HepG2 (cell line): ENCODE data around the gene BCKDHA. TPM values are rescaled to one million over a fixed set of nuclear protein-coding genes. Genes with fewer than 3 reads are reported as not detected.

Experiments used
- ATAC-seq: fragments of 200-7000 bp; cut with Tn5 transposase; 3 replicates; pipeline ENCODE4 v1.9.1; 2020; ENCODE audit warnings: mild to moderate bottlenecking, moderate library complexity
- BruUV-seq: library from RNA; stranded (reverse); fragments of 400-500 nt; replicated peaks from 2 replicates; lab custom pipeline; 2021; lab: Mats Ljungman, UMichigan
- CTCF ChIA-PET: fragments of 300-600 bp; formaldehyde crosslinking; extraction: SDS; loops from one replicate; lab custom pipeline; 2021; ENCODE audit warnings: low total read pairs, inconsistent platforms, low intra/inter-chr PET ratio; lab: Yijun Ruan, JAX
- POLR2A ChIA-PET: fragments of 350-600 bp; sonication (Branson Sonifier 250); formaldehyde crosslinking; loops from one replicate; lab custom pipeline; 2020; ENCODE audit warnings: antibody characterized with exemption, inconsistent platforms; lab: Yijun Ruan, JAX
- DNase-seq: peaks from one replicate; pipeline ENCODE4 v3.0.0-alpha.2; 2015; ENCODE audit warnings: low spot score
- FAIRE-seq: peaks from 3 replicates; lab custom pipeline; 2011; peaks lifted over from hg19 to GRCh38; lab: Jason Lieb, UNC
- H2AFZ ChIP-seq: one replicate; pipeline ENCODE4 v1.6.1; 2011; ENCODE audit warnings: low read length, inconsistent platforms
- H3K27ac ChIP-seq: fragments of 300-600 bp; 3 replicates; pipeline ENCODE4 v1.8.0; 2011; ENCODE audit warnings: mixed run types, mild to moderate bottlenecking, mixed read lengths, low read length, inconsistent platforms; ENCODE audit not compliant: insufficient read depth; ENCODE audit errors: extremely low read length
- H3K27me3 ChIP-seq, 2 experiments: fragments of 200-600 bp in 1 of 2; 2 replicates in 1 of 2; 3 replicates in 1 of 2; pipeline versions ENCODE4 v1.6.0 to v1.8.0; 2011; ENCODE audit warnings: low read length in 2 of 2, mild to moderate bottlenecking in 2 of 2, moderate library complexity in 2 of 2, inconsistent platforms in 1 of 2; ENCODE audit not compliant: insufficient read depth in 2 of 2, control insufficient read depth in 1 of 2
- H3K36me3 ChIP-seq, 2 experiments: fragments of 200-600 bp in 1 of 2; replicated peaks in 1 of 2; 2 replicates in 1 of 2; 3 replicates in 1 of 2; pipeline versions ENCODE4 v1.5.1 to v1.8.0; 2011; ENCODE audit warnings: low read length in 2 of 2, inconsistent platforms in 1 of 2; ENCODE audit not compliant: insufficient read depth in 2 of 2, control insufficient read depth in 1 of 2
- H3K4me1 ChIP-seq: 2 replicates; pipeline ENCODE4 v1.5.1; 2012; ENCODE audit warnings: low read length, inconsistent platforms; ENCODE audit not compliant: insufficient read depth
- H3K4me2 ChIP-seq: 2 replicates; pipeline ENCODE4 v1.6.0; 2011; ENCODE audit warnings: low read depth, low read length, inconsistent platforms
- H3K4me3 ChIP-seq, 3 experiments: fragments of 200-600 bp in 1 of 3; sonication (generic), shearing (Covaris generic) in 1 of 3; replicated peaks in 1 of 3; 2 replicates each; pipeline ENCODE4 v1.5.1; 2011 to 2016; ENCODE audit warnings: low read length in 3 of 3, inconsistent platforms in 2 of 3, low read depth in 2 of 3, mild to moderate bottlenecking in 2 of 3, control low read depth in 1 of 3, mixed read lengths in 1 of 3; ENCODE audit not compliant: insufficient read depth in 1 of 3
- H3K79me2 ChIP-seq: one replicate; pipeline ENCODE4 v1.6.1; 2011; ENCODE audit warnings: low read length, inconsistent platforms; ENCODE audit not compliant: insufficient read depth
- H3K9ac ChIP-seq: 2 replicates; pipeline ENCODE4 v1.6.0; 2011; ENCODE audit warnings: mild to moderate bottlenecking, low read depth, low read length, inconsistent platforms; ENCODE audit not compliant: insufficient read depth
- H3K9me3 ChIP-seq: 2 replicates; pipeline ENCODE4 v1.5.1; 2012; ENCODE audit warnings: mild to moderate bottlenecking, low read length
- H4K20me1 ChIP-seq: 2 replicates; pipeline ENCODE4 v1.6.0; 2011; ENCODE audit warnings: inconsistent platforms, mild to moderate bottlenecking, low read length, moderate library complexity; ENCODE audit not compliant: insufficient read depth
- AKAP8 ChIP-seq: sonication (generic); formaldehyde crosslinking; IDR thresholded peaks from 2 replicates; pipeline ENCODE4 v1.5.1; 2020; ENCODE audit warnings: mild to moderate bottlenecking, missing genetic modification reagents
- CENPBD1 ChIP-seq: sonication (generic); formaldehyde crosslinking; IDR thresholded peaks from 2 replicates; pipeline ENCODE4 v1.8.0; 2022; ENCODE audit warnings: missing genetic modification reagents, low read depth, mild to moderate bottlenecking, borderline replicate concordance
- DMAP1 ChIP-seq: IDR thresholded peaks from 2 replicates; pipeline ENCODE4 v1.6.1; 2016
- MAFK ChIP-seq, 2 experiments: IDR thresholded peaks in 1 of 2; conservative IDR thresholded peaks in 1 of 2; 2 replicates each; pipeline ENCODE4 v1.6.1; 2011; ENCODE audit warnings: improper control_type of control experiment in 2 of 2, low read length in 2 of 2
- NFYC ChIP-seq: IDR thresholded peaks from 2 replicates; pipeline ENCODE4 v1.6.1; 2016; ENCODE audit warnings: missing genetic modification reagents, missing compliant biosample characterization
- RERE ChIP-seq: IDR thresholded peaks from 2 replicates; pipeline ENCODE4 v1.6.1; 2016; ENCODE audit warnings: low read depth, missing genetic modification reagents, missing compliant biosample characterization
- ZFP1 ChIP-seq: IDR thresholded peaks from 2 replicates; pipeline ENCODE4 v1.6.1; 2016
- ZNF326 ChIP-seq: sonication (generic); formaldehyde crosslinking; IDR thresholded peaks from 2 replicates; pipeline ENCODE4 v1.4.0; 2020; ENCODE audit warnings: missing genetic modification reagents, borderline replicate concordance
- ZNF780A ChIP-seq: sonication (generic); formaldehyde crosslinking; IDR thresholded peaks from 2 replicates; pipeline ENCODE4 v1.8.0; 2022; ENCODE audit warnings: mild to moderate bottlenecking, missing genetic modification reagents, moderate library complexity
- ZNF790 ChIP-seq: sonication (generic); formaldehyde crosslinking; IDR thresholded peaks from 2 replicates; pipeline ENCODE4 v1.8.0; 2022; ENCODE audit warnings: missing genetic modification reagents, mild to moderate bottlenecking, borderline replicate concordance
- WGBS: methylation state at CpG from one replicate; pipeline ENCODE4 v1.1.6; 2017; ENCODE audit warnings: low lambda C conversion rate; 5-methylcytosine and 5-hydroxymethylcytosine counted together
- in situ Hi-C: cut with HindIII; loops from 2 replicates; pipeline ENCODE4 v1.10.0; 2017; ENCODE audit warnings: low pct_unique_long_range_greater_than_20kb; ENCODE audit not compliant: extremely low pct_ligation_motif_present
- intact Hi-C: fragments of 100-400 bp; cut with micrococcal nuclease; formaldehyde crosslinking; loops from one replicate; pipeline ENCODE4 v1.10.0; 2022; ENCODE audit not compliant: unreplicated experiment
- polyA plus RNA-seq, 8 experiments: library from polyadenylated mRNA; depleted of rRNA in 3 of 8; stranded (reverse) in 7 of 8; unstranded in 1 of 8; fragments of >200 nt; fragmentation: Illumina TruSeq in 4 of 8; extraction: Trizol in 4 of 8; gene quantifications; 2 replicates each; pipeline versions ENCODE4 v1.2.1 to v1.2.3, GENCODE V29; 2011 to 2016; ENCODE audit warnings: low read depth in 4 of 8, missing spikeins in 1 of 8, mixed read lengths in 1 of 8; ENCODE audit not compliant: insufficient read depth in 1 of 8
- total RNA-seq, 5 experiments: library from RNA; depleted of rRNA; stranded (reverse); fragments of >200 nt; fragmentation: Illumina TruSeq; extraction: Trizol; gene quantifications; 2 replicates each; pipeline ENCODE4 v1.2.3, GENCODE V29; 2016; ENCODE audit warnings: low read depth in 1 of 5
- TF ChIP-seq, protein P1 (sequence below): sonication (generic); formaldehyde crosslinking; IDR thresholded peaks from 2 replicates; pipeline ENCODE4 v1.5.0; 2020; ENCODE audit warnings: missing genetic modification reagents
- TF ChIP-seq, protein P2 (sequence below): sonication (generic); formaldehyde crosslinking; IDR thresholded peaks from 2 replicates; pipeline ENCODE4 v1.8.1; 2023; ENCODE audit warnings: mild to moderate bottlenecking, inconsistent platforms, moderate library complexity, missing genetic modification reagents, borderline replicate concordance

The BCKDHA gene
- total and polyA plus RNA-seq, 2 of the 13 experiments (the other 11 are each of a cell fraction or from before 2014, with no cell fraction given) = 11.8 to 31.5 TPM

DNA sequence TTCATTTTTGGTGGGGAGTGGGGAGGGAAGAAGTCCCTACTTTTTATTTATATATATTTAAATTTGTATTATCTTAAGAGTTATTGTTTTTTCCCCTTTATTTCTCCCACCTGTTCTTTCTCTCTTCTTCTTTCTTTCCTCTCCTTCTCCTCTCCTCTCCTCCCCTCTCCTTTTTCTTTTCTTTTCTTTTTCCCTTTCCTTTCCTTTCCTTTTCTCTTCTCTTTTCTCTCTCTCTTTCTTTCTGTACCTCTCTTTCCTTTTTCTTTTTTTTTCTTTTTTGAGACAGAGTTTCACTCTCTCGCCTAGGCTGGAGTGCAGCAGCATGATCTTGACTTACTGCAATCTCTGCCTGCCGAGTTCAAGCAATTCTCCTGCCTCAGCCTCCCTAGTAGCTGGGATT, 1.9 kb downstream of the BCKDHA start:
- Histone ChIP-seq H3K79me2 (peaks cover 32% of the 10 kb centered on the region), H3K9ac (no peak overlapping the region), H3K27ac (no peak overlapping the region), H3K4me1 (peaks cover 23% of the 10 kb centered on the region), H3K4me2 (peak overlapping the region; percentile 83; the same call in 1 of the 2 replicates), H2AFZ (no peak overlapping the region), H3K9me3 (no peaks in the 10 kb centered on the region), H3K36me3 (no peaks in the 10 kb centered on the region), H3K27me3 (no peaks in the 10 kb centered on the region; a peak in 1 of 5 replicates), H3K4me3 (no peak overlapping the region), H4K20me1 (no peaks in the 10 kb centered on the region)
- WGBS = 97% methylated on average over 2 of the region's 2 CpGs
- ChIA-PET CTCF (no interaction called here), POLR2A (interaction anchor here (1.6 kb wide), 1 partner anchor 9 kb away, joined by 8 read pairs; no protein-coding TSS in a partner anchor)
- BruUV-seq = no TSS peak
- TF ChIP-seq NFYC (CRISPR knock-in tag) (no peak), ZNF326 (no peak), ZFP1 (CRISPR knock-in tag) (no peak), ZNF780A (no peak), CENPBD1 (CRISPR knock-in tag) (no peak), AKAP8 (CRISPR knock-in tag) (no peak), DMAP1 (no peak), RERE (CRISPR knock-in tag) (no peak), MAFK (conservative IDR thresholded peaks at IDR 0.05 in 1 of 2, IDR thresholded peaks at IDR 0.05 in 1 of 2; ENCODE audit: low read length in 2 of 2) (no peak), ZNF790 (CRISPR knock-in tag) (no peak)
- TF ChIP-seq, protein P1, sequence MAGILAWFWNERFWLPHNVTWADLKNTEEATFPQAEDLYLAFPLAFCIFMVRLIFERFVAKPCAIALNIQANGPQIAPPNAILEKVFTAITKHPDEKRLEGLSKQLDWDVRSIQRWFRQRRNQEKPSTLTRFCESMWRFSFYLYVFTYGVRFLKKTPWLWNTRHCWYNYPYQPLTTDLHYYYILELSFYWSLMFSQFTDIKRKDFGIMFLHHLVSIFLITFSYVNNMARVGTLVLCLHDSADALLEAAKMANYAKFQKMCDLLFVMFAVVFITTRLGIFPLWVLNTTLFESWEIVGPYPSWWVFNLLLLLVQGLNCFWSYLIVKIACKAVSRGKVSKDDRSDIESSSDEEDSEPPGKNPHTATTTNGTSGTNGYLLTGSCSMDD (CRISPR knock-in tag) = no peak
- TF ChIP-seq, protein P2, sequence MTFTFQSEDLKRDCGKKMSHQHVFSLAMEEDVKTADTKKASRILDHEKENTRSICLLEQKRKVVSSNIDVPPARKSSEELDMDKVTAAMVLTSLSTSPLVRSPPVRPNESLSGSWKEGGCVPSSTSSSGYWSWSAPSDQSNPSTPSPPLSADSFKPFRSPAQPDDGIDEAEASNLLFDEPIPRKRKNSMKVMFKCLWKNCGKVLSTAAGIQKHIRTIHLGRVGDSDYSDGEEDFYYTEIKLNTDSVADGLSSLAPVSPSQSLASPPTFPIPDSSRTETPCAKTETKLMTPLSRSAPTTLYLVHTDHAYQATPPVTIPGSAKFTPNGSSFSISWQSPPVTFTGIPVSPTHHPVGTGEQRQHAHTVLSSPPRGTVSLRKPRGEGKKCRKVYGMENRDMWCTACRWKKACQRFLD (CRISPR knock-in tag) = no peak
- intact Hi-C loops (no loop called here), in situ Hi-C loops (no loop called here)
- ATAC-seq = no peak
- no peak for FAIRE-seq
- no peak for DNase-seq
